Measurements from ENCODE around the gene DUOXA1.

DNA sequence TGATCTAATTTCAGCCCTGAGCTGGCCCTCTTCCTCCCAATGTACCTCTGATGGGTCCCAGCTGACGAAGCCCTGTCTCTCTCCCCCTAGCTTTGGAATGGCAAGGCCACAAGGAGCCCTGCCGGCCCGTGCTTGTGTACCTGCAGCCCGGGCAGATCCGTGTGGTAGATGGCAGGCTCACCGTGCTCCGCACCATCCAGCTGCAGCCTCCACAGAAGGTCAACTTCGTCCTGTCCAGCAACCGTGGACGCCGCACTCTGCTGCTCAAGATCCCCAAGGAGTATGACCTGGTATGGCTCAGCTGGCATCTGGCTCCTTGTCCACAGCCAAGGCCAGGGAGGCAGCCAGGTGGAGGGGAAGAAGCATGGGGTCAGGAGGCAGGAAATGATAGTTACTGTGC is 14.3 kb upstream of the DUOXA1 start:
- TF ChIP-seq, protein P1, sequence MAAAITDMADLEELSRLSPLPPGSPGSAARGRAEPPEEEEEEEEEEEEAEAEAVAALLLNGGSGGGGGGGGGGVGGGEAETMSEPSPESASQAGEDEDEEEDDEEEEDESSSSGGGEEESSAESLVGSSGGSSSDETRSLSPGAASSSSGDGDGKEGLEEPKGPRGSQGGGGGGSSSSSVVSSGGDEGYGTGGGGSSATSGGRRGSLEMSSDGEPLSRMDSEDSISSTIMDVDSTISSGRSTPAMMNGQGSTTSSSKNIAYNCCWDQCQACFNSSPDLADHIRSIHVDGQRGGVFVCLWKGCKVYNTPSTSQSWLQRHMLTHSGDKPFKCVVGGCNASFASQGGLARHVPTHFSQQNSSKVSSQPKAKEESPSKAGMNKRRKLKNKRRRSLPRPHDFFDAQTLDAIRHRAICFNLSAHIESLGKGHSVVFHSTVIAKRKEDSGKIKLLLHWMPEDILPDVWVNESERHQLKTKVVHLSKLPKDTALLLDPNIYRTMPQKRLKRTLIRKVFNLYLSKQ (tag by site-specific recombination; IDR thresholded peaks at IDR 0.05; ENCODE audit: borderline replicate concordance) = no peak
- TF ChIP-seq, protein P2, sequence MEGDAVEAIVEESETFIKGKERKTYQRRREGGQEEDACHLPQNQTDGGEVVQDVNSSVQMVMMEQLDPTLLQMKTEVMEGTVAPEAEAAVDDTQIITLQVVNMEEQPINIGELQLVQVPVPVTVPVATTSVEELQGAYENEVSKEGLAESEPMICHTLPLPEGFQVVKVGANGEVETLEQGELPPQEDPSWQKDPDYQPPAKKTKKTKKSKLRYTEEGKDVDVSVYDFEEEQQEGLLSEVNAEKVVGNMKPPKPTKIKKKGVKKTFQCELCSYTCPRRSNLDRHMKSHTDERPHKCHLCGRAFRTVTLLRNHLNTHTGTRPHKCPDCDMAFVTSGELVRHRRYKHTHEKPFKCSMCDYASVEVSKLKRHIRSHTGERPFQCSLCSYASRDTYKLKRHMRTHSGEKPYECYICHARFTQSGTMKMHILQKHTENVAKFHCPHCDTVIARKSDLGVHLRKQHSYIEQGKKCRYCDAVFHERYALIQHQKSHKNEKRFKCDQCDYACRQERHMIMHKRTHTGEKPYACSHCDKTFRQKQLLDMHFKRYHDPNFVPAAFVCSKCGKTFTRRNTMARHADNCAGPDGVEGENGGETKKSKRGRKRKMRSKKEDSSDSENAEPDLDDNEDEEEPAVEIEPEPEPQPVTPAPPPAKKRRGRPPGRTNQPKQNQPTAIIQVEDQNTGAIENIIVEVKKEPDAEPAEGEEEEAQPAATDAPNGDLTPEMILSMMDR (tag by site-specific recombination; IDR thresholded peaks at IDR 0.05) = no peak
- TF ChIP-seq, protein P3, sequence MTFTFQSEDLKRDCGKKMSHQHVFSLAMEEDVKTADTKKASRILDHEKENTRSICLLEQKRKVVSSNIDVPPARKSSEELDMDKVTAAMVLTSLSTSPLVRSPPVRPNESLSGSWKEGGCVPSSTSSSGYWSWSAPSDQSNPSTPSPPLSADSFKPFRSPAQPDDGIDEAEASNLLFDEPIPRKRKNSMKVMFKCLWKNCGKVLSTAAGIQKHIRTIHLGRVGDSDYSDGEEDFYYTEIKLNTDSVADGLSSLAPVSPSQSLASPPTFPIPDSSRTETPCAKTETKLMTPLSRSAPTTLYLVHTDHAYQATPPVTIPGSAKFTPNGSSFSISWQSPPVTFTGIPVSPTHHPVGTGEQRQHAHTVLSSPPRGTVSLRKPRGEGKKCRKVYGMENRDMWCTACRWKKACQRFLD (tag by site-specific recombination; IDR thresholded peaks at IDR 0.05) = no peak
- TF ChIP-seq, protein P4, sequence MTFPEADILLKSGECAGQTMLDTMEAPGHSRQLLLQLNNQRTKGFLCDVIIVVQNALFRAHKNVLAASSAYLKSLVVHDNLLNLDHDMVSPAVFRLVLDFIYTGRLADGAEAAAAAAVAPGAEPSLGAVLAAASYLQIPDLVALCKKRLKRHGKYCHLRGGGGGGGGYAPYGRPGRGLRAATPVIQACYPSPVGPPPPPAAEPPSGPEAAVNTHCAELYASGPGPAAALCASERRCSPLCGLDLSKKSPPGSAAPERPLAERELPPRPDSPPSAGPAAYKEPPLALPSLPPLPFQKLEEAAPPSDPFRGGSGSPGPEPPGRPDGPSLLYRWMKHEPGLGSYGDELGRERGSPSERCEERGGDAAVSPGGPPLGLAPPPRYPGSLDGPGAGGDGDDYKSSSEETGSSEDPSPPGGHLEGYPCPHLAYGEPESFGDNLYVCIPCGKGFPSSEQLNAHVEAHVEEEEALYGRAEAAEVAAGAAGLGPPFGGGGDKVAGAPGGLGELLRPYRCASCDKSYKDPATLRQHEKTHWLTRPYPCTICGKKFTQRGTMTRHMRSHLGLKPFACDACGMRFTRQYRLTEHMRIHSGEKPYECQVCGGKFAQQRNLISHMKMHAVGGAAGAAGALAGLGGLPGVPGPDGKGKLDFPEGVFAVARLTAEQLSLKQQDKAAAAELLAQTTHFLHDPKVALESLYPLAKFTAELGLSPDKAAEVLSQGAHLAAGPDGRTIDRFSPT (tag by site-specific recombination; IDR thresholded peaks at IDR 0.05) = no peak
- no peak for TF ChIP-seq ZNF114 (tag by site-specific recombination; IDR thresholded peaks at IDR 0.05)
- no peak for TF ChIP-seq MEIS1 (CRISPR knock-in tag; IDR thresholded peaks at IDR 0.05; ENCODE audit: borderline replicate concordance)
- TF ChIP-seq KLF16 (tag by site-specific recombination; IDR thresholded peaks at IDR 0.05) = no peak
- TF ChIP-seq, protein P5, sequence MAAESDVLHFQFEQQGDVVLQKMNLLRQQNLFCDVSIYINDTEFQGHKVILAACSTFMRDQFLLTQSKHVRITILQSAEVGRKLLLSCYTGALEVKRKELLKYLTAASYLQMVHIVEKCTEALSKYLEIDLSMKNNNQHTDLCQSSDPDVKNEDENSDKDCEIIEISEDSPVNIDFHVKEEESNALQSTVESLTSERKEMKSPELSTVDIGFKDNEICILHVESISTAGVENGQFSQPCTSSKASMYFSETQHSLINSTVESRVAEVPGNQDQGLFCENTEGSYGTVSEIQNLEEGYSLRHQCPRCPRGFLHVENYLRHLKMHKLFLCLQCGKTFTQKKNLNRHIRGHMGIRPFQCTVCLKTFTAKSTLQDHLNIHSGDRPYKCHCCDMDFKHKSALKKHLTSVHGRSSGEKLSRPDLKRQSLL (tag by site-specific recombination; IDR thresholded peaks at IDR 0.05) = no peak

All from HEK293 (cell line).